Inflammatory macrophage (primary cell): Measurements from ENCODE around the gene CFD.
"Not testable (repeated sequence)": the region's sequence is repeated elsewhere in the genome, so short reads cannot be mapped to it uniquely, and the experiment has no call there.

Experiments used
- DNase-seq, 2 donors: peaks; one replicate each; pipeline ENCODE4 v3.0.0-alpha.2; 2020 to 2022

The CFD gene

DNA sequence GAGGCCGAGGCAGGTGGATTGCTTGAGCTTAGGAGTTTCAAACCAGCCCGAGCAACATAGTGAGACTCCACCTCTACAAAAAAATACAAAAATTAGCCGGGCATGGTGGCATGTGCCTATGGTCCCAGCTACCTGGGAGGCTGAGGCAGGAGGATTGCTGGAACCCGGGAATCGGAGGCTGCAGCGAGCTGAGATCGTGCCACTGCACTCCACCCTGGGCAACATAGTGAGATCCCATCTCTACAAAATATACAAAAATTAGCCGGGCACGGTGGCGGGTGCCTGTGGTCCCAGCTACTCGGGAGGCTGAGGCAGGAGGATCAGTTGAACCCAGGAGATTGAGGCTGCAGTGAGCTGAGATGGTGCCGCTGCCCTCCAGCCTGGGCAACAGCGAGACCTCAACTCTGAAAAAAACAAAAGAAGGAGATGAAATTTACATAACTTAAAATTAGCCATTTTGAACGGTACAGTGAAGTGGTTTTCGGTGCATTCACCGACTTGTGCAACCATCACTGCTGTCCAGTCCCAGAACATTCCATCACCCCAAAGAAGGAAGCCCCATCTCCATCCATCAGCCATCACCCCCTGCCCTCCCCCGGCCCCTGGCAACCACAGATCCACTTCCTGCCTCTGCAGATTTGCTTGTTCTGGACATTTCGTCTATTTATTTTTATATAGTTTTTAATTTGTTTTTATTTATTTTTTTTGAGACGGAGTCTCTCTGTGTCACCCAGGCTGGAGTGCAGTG, 33.4 kb upstream of the CFD start:
- DNase-seq: peak in 1 of 2 donors; percentile 42

- DNase-seq: no peak
These were observed 32.2 kb upstream of the CFD start for GRCh38 chr19:827314-827709.

- DNase-seq: peak; percentile 80 to 84
These were observed 31.6 kb upstream of the CFD start, which contains the start of gene AZU1 for GRCh38 chr19:827710-828321. TSS of gene AZU1 (plus strand) at chr19:827837. CDS start at chr19:827847, 10 bp downstream.

DNA sequence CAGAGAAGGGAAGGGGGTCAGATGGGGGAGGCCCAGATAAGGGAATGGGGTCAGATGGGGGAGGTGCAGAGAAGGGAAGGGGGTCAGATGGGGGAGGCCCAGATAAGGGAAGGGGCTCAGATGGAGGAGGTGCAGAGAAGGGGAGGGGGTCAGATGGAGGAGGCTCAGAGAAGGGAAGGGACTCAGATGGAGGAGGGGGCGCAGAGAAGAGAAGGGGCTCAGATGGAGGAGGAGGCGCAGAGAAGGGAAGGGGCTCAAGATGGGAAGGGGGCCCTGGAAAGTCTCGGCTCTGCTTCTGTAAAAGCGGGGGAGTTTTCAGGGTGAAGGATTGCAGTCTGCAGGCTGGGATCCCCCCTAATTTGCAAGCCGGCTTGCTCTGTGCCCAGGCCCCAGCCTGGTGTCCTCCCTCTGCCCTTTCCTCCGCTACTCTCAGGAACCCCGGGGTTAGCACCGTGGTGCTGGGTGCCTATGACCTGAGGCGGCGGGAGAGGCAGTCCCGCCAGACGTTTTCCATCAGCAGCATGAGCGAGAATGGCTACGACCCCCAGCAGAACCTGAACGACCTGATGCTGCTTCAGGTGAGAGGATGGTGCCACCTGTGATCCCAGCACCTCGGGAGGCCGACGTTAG, 30.2 kb upstream of the CFD start:
- DNase-seq: no peak

DNA sequence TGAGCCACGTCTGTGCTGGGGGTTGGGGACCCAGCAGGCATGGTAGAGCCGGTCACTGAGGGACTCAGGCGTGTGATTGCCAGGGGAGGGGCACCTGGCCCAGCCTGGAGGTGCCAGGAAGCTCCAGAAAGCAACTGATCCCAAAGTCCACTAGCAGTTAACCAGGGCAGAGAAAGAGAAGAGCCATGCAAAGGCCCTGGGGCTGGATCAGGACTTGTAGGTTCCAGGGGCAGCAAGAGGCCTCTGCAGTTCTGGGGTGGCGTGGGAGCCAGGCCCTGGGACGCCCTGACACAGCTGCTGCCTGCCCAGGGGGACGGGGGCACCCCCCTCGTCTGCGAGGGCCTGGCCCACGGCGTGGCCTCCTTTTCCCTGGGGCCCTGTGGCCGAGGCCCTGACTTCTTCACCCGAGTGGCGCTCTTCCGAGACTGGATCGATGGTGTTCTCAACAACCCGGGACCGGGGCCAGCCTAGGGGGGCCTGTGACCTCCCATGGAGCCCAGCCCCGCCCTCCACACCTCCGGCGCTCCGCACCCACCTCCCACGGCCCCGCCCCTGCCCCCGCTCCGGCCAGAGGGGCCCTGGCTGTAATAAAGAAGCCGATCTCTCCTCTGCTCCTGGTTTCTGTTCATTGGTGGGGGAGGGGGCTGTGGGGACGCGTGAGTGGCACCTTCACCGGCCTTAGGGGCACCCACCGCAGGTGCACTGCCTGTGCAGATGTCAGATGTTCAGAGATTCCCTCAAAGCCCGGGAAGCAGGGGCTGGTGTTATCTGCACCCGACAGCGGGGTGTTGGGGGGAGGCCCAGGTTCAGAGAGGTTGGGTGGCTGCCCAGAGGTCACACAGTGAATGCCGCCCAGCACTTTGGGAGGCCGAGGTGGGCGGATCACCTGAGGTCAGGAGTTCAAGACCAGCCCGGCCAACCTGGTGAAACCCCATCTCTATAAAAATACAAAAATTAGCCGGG, 27.8 kb upstream of the CFD start:
- DNase-seq: no peak

DNA sequence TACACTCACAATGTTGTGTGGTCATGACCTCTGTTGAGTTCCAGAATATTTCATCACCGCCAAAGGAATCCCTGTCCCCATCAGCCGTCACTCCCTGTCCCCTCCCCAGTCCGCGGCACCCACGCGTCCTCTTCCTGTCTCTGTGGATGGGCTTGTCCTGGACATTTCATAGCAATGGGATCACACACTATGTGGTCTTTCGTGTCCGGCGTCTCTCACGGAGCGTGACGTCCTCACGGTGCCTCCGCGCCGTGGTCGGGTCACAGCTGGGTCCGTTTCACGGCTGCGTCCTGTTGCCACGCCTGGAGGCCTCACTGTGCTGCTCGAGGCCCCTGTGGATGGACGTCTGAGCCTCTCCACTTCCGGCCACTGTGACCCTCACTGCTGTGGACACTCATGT, 25.2 kb upstream of the CFD start:
- no peak for DNase-seq

DNA sequence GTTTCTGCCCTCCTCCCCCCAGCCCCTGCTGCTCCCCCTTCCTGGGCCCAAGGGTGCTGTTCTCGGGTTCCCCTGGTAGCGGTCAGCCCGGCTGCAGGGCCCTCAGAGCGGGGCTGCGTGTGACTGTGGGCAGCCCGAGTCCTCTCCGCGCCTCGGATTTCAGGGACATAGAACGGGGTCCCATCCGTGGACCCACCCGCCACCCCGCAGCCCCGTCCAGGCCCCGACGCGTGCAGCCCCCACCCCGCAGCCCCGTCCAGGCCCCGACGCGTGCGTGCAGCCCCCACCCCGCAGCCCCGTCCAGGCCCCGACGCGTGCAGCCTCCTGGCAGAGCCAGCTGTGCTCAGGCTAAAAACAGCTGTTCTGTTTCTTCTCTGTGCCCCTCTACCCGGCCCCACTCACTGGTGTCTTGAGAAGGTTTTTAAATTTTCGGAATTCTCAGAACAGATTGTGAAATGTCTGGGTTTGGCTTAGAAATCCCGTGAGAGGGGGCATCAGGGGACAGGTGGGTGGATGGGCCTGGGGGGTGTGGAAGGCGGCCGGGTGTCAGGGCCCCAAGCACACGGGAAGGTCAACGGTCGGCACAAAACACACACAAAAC, 24.2 kb upstream of the CFD start:
- DNase-seq: no peak

DNA sequence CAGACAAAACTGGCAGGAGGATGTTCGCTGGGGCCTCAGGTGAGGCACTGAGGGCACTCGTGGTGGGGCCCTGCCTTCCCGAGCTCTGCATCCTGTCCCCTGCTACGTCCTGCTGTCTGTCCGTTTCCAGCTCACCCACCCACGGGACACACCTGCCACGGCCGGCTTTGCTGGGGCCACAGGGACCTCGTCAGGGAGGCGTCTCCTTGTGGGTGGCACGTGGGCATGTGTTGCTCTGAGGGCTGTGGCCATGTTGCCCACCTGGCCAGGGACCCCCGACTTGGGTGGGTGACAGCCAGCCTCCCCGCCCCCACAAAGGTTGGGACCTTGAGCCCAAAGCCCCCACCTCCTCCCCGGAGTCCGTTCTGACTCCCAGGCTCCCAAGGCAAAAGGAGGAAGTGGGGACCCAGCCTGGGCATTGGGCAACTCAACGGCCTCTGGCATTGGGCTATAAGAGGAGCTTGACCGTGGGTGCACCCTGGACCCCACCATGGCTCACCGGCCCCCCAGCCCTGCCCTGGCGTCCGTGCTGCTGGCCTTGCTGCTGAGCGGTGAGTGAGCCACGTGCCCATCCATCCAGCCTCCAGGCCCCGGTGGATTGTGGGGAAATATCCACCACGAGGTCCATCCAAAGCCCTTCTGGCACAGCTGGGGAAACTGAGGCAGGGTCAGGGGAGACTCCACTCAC, 18.8 kb upstream of the CFD start, which contains the start of gene PRTN3:
Gene PRTN3, plus strand, starts transcription at position 481 of the 688 bp plus-strand sequence. Its CDS starts 10 bp downstream, at position 491.
- DNase-seq: peak; percentile 64 to 67

DNA sequence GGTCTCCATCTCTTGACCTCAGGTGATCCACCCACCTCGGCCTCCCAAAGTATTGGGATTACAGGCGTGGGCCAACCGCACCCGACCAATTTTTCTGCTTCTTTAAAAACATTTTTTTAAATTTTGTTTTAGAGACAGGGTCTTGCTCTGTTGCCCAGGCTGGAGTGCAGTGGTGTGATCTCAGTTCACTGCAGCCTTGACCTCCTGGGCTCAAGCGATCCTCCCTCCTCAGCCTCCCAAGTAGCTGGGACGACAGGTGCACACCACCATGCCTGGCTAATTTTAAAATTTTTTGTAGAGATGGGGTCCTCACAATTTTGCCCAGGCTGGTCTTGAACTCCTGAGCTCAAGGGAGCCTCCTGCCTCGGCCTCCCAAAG, 16.7 kb upstream of the CFD start:
- DNase-seq: not testable (repeated sequence)

- peak in 1 of 2 donors; percentile 49 for DNase-seq
These were observed 16.2 kb upstream of the CFD start for GRCh38 chr19:843180-843835.

DNA sequence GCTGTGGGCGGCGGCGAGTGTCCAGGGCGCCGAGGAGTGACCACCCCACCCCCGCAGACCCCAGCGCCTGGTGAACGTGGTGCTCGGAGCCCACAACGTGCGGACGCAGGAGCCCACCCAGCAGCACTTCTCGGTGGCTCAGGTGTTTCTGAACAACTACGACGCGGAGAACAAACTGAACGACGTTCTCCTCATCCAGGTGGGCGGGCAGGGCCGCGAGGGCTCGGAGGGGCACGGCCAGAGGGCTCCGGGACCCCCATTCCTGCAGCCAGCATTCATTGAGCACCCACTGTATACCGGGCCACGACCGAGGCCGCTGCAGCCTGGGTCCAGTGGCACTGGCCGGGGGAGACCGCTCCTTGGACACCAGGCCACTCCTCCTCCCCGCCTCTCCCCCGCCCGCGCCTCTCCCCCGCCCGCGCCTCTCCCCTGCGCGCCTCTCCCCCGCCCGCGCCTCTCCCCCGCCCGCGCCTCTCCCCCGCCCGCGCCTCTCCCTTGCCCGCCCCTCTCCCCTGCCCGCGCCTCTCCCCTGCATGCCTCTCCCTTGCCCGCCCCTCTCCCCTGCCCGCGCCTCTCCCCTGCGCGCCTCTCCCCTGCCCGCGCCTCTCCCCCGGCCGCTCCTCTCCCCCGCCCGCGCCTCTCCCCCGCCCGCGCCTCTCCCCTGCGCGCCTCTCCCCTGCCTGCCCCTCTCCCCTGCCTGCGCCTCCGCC, 15.5 kb upstream of the CFD start:
- no peak for DNase-seq

GRCh38 chr19:844546-844971, 14.9 kb upstream of the CFD start:
- DNase-seq: no peak

DNA sequence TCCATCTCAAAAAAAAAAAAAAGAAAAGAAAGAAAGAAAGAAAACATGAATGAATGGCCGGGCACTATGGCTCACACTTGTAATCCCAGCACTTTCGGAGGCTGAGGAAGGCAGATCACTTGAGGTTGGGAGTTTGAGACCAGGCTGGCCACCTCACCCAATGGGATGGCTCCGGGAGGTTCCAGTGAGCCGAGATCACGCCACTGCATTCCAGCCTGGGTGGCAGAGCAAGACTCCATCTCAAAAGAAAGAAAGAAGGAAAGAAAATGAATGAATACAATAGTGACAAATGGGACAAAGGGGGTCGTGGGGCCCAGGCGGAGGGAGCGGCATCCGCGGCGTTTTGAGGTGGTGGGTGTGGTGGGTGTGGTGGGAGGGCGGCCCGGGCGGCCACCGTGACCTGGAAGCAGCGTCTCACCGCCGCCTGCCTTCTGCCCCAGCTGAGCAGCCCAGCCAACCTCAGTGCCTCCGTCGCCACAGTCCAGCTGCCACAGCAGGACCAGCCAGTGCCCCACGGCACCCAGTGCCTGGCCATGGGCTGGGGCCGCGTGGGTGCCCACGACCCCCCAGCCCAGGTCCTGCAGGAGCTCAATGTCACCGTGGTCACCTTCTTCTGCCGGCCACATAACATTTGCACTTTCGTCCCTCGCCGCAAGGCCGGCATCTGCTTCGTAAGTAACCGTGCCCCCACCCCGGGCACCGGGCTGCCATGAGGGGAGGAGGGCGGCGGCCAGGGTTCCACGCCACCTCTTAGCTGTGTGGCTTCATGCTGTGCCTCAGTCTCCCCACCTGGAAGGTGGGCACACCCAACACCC, 13.6 kb upstream of the CFD start:
- no peak for DNase-seq

DNA sequence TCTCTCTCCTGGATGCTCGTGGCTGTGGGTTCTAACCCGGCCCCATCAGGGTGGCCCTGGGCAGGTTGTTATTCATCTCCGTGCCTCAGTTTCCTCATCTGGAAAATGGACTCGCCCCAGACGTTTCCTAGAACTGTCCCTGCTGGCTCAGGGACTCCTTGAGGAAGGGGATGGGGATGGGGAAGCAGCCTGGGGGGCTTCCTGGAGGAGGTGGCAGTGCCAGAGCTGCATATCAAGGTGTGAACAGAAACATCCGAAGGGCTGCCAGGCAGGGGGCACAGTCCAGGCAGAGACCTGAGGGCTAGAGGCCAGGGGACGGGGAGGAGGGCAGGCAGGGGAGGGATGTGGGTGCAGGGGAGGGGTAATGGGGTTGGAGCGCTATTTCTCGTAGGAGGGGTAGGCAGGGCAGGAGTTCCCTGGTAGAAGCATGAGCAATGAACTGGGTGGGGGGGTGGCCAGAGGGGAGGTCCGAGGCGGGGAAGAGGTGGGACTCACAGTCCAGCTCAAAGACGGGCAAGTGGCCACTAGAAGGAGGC, 11.0 kb upstream of the CFD start:
- DNase-seq: no peak

GRCh38 chr19:849195-849594, 10.3 kb upstream of the CFD start:
- DNase-seq: not testable (repeated sequence)

DNA sequence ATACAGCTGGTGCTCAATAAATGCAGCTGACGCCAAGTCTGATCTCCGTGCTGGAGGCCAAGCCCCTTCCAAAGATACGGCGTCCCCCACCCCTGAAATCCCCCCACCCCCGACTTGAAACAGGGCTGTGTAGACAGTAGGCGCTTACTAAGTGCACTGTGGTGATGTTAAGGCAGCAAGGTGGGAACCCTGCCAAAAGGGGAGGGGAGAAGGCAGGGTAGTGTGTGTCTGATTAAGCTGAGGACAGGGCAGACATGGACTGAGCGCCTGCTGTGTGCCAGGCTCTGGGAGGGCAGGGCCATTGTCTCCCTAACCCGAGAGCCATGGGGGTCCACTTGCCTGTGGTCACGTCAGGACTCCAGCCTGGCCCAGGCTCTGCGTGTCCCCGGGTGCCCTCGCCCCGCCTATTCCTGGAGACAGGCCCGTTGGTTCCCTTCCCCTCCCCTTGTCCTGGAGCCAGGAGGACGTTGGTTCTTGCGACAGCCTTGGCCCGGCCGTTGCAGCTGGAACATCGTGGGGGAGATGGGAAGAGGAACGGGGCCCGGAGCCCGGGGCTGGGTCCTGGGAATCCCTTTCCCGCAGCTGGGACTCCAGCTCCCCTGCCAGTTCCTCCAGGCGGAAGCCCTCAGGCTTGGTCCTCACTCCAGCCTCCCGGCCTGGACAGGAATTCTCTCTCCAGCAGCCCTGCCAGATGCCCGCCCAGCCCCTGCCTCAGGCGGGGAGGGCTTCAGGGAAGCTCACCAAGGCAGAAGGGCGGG, 9.1 kb upstream of the CFD start:
- DNase-seq: peak; percentile 54 to 56

DNA sequence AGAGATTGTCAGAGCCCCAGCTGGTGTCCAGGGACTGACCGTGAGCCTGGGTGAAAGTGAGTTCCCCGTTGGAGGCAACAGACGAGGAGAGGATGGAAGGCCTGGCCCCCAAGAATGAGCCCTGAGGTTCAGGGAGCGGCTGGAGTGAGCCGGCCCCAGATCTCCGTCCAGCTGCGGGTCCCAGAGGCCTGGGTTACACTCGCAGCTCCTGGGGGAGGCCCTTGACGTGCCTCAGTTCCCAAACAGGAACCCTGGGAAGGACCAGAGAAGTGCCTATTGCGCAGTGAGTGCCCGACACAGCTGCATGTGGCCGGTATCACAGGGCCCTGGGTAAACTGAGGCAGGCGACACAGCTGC, 8.5 kb upstream of the CFD start:
- DNase-seq: no peak
